Thoracic aorta endothelial cell (primary cell): ENCODE measurements around the gene CCDC179. TPM values are rescaled to one million over a fixed set of nuclear protein-coding genes. Genes with fewer than 3 reads are reported as not detected.

ENCODE experiments used
- total RNA-seq: library from RNA; depleted of rRNA; stranded (reverse); fragments of >200 nt; gene quantifications from 2 replicates; pipeline ENCODE4 v1.2.3, GENCODE V29; 2012

The CCDC179 gene
- total RNA-seq, result not detected in 2 replicates

DNA sequence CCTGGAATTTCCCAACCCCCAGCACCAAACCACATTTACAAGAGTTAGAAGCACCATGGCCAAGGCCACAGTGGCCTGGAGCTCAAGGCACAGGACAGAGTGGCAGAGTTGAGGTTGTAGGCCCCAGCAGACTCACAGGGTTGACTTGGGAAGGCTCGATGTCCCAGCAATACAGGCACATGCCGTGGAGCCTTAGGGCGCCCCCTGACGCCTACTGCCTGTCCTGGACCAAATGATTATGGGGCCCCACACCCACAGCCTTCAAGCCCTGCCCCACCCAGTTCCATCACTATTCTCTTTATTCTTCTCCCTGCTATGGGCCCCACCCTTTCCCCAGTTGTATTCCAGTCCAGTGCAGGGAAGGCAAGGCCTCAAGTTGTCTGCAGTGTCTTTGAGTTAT lies at the start of gene CCDC179:
Gene CCDC179 (minus strand): TSS at position 234 of the 400 bp plus-strand sequence. CDS start 53 bp downstream, at position 181.

DNA sequence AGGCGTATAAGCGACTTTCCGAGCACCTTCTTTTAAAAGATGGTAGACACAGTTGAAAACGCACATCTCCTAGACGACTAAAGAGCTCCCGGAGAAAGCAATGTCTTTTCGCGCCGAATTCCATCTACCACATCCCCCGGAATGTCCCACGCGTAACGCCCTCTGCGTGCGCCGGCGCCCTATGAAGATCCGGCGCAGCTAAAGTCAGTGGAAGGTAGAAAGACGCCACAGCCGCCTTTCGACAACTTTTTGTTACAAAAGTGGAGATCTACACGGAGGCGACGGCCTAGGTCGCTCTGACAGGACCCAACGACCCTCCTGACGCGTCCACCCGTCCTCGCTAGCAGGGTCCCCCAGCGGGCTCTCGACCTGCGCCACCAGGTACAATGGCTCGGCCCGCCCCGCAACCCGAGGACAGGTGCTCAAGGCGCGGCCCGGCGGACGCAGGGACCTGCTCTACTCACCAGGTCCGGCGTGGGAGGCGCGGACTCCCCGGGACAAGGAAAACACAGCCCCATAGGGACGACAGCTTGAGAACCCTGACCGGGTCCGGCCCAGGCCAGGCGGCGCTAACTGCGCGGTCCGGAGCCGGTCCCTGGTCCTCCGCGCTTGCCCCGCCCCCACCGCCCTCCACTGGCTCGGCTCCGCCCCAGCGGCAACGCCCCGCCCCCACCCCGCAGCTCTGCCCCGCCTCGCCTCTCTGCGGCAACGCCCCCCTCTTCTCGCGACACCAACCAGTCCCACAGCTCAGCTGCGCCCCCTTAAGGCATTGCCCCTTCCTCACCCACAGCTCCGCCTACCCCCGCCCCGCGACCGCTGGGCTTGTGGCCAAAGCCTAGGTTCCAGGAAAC lies 30.8 kb downstream of the CCDC179 start, which contains the start of gene SVIP:
Gene SVIP (minus strand): TSS at position 571 of the 851 bp plus-strand sequence. CDS start 53 bp downstream, at position 518.

Other genes starting within 250 kb of the CCDC179 start
- 11.4 and 15.9 TPM in 2 replicates for gene FANCF, start 234.7 kb downstream of the CCDC179 start, total RNA-seq
- 0.65 and 1.3 TPM in 2 replicates for gene GAS2, start 193.9 kb downstream of the CCDC179 start, total RNA-seq
- 43.8 and 60.8 TPM in 2 replicates for gene SVIP, start 30.7 kb downstream of the CCDC179 start, total RNA-seq